Amygdala (tissue), 56 donors: Measurements from ENCODE around the gene CD44.

Experiments used
- DNase-seq, 56 donors: peaks; one replicate each; lab custom pipeline; 2025; lab: John Stamatoyannopoulos, UW

CD44 gene

DNA sequence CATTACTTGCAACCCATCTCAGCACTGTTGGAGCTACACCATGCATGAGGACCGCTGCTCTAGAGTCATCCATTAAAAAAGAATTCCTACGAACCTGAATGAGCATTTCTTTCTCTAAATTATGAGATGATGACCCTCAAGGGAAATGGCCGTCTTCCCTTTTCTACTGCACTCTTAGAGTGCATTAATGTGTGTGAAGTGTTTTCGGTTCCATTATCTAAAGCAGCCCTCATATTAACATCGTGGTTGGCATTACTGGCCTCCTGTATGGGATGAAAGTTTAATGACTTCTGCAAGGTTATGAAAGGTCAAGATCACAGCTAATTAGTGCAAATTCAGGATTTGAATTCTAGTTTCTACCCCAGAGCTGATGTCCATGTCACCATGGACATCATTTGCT is 16.7 kb downstream of the CD44 start:
- no peak for DNase-seq

DNA sequence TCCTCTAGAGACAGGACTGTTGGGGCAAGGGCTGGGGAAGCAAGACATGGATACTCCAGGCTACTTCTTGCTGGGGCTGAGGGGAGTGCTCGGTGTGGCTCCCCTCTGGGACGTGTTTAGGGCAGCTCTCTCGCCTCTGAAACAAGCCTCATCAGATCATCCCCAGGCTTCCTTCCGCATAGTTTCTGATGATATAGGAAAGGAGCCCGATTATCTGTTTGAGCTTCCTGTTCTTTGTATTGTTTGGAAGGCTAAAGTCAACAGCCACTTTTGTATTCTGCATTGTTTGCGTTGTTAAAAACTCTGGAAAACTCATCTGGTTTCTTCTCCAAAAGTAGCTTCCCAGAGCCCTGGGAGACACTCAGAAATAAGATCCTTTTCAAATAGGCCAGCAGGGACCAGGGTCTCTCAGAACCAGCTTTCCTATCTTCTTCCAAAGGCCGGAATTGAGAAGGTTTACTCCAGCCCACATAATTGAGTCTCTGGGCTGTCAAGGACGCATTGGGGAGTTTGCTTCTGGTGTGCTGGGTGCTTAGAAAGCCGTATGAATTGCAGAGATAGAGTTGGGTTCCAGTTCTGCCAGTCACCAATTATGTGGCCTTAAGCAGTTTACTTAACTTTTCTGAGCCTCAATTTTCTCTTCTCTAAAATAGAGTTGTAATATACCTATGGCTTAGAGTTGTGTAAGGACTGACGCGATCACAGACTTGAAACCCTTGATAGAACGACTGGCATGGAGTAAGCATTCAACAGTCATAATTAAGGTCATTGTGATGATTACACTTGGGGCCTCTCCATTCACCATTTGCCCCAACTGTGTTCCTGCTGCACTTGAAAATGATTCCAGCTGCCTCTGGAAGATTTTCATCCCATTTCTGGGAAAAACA is 19.1 kb downstream of the CD44 start:
- no peak for DNase-seq

DNA sequence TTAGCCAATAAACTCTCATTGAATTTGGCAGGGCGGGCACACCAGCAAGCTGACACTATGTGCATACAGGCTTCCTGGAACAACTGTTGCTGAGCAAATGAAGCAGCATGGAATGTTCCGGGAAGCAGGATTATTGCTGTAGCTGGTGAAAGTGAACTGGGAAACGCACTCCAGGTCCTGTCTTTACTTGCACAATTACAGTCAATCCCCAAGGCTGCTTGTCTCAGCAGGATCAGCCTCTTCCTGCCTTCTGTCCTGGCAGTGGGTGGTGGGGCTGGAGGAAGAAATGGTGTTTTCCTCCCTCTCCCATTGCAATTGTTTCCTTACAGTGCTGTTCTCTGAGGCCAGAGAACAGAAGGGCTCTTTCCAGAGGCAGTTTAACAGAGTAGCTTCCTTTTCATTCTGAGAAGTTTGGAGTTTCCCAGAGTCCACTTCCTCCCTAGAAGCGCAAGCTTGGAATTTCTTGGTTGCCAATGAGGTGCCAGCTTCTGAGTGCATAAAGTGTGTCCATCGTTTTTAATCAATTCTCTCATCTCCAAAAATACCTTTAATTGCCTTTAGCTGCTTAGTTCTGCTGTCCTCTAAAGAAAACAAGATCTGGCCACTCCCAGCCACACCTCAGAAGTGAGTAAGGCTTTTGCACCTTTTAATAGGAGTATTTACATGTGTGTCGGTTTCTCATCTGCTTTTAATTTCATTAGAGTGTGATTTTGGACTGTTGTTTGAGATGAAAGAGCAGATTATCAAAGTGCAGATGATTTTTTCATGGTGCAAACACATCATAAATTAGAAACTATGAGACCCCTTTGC is 19.9 kb downstream of the CD44 start:
- DNase-seq: peak in 9 of 56 donors; percentile 10 to 57 (median 25)

DNA sequence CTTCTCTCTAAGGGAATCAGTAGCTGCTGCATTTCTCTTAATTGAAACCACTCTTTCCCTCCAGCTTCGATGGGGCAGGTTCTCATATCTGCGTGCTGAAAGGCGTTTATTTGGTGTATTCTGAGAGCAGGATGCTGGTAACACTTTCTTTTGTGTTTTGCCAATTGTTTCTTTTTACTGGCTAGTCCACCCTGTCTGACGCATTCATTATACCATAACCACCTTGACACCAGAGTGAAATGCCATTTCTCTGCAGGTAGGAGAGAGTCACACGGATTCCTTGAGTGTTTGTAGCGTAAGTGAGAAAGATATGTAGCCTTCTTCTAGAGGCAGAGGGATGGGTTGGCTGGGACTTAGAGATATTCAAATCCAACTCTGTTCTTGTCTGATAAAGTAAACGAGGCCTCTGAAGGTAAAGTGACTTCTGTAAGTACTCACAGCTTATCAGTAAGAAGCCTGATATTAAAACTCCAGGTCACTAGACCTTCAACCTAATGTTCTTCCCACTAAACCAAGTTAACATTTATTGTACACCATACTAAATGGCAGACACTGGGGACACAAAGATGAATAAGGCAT is 21.4 kb downstream of the CD44 start:
- no peak for DNase-seq

DNA sequence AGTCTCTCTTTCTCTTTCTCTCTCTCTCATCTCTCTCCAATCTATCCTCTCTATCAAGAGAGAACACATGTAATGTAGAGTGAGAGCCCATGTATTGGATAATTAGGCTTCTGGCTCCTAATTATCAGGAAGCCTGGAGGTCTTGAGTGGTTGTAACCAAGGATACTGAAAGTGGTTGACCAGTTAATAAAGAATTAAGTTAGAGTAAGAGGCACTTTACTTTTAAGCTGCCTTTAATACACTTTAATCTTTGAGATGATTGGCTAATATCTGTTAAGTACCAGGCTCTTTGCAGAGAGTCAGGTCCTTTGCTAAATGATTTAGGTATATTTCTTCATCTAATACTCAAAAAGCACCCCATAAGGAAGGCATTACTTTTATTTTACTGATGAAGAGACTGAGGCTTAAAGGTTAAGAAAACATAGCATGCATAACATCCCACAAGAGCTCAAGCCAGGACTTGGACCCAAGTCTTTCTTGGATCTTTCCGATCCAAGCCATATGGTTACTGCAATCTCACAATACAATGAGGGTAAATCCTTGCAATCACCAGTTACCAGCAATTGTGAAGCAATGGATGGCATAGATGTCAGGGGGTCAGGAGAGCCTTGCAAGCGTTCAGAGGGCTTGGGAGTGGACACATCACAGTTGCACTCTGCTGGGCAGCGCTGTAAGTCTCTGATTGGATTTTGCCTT is 22.1 kb downstream of the CD44 start:
- no peak for DNase-seq

DNA sequence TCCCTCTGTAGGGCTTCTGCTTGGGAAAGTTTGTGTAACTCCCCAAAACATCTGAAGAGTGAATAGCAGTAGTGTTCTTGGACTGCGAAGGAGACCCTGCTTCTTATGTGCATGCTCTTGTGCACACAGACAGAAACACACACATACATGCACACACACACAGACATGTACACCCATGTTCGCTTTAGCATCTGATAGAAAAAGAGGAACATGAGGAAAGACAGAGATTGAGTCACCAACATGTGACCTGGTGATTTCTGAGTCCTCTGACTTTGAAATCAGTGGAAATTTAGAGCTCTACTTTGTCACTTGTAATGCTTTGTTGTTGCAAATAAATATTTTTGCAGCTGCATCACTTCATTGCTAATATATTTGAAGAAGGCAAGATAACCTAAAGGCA is 23.8 kb downstream of the CD44 start:
- DNase-seq: no peak

DNA sequence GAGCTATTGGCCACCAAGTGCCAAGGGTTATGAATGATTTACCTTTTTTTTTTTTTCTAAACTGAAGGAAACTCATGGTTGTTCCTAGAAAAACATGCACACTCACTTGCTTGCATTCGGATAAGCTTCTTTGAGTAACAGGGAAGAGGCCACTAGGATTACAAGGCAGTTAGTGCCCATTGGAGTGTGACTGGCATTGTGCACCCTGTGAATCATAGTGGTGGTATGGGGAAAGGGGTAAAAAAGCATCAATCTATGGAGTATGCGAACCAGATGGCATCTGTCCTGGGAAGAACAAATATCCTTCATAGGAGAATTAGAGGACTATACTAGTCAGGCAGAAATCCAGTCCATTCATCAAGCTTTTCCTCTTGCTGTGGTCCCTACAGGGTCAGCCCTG is 24.2 kb downstream of the CD44 start:
- no peak for DNase-seq

DNA sequence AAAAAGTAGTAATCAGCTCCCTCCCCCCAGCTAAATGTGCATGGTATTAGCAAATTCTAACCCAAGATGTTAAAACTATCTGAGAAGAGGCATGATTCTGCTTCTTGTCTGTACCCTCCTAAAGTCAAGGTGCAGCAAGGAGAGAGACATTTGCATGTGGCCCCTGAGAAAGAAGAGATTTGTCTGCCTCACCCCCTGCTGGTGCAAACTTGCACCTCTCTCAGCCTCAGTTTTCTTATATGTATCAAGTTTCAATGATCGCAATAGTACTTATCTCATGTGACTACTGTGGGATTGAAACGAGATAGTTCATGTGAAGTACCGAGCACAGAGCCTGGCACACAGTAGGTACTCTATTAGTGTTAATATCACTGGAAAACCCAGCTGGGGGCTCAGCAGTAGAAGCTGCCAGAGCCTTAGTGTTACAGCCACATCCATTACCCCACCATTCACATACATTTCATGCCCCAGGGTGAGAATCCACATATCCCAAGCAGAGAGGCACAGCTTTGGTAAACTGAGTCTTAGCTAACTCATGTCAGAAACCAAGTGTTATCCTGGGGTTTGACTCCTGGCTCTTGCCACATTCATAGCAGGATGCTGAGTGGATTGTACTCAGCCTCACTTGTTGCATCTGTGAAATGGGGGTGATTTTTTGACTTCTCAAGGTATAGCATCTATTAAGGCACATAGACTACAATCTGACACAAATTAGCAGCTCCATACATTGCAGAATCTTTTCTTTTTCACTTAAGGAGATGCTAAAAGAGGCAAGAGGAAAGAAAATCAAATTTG is 24.9 kb downstream of the CD44 start:
- DNase-seq: no peak

DNA sequence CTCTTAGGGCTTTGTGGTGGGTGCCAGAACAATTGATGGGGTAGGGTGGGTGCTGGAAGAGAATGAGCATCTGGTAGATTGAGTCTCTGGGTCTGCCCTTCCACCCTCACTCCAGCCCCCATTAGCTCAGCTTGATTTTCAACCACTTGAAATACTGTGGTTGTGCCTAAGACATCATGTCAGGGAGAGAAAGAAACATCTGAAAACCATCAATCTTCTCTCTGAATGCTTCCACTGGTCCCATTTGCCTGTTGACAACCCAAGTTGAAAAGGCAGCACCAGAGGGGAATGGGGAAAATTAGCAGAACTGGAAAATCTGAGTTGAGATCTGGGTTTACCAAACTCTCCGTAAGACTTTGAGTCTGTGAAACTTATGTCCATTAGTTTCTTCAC is 26.1 kb downstream of the CD44 start:
- DNase-seq: no peak

DNA sequence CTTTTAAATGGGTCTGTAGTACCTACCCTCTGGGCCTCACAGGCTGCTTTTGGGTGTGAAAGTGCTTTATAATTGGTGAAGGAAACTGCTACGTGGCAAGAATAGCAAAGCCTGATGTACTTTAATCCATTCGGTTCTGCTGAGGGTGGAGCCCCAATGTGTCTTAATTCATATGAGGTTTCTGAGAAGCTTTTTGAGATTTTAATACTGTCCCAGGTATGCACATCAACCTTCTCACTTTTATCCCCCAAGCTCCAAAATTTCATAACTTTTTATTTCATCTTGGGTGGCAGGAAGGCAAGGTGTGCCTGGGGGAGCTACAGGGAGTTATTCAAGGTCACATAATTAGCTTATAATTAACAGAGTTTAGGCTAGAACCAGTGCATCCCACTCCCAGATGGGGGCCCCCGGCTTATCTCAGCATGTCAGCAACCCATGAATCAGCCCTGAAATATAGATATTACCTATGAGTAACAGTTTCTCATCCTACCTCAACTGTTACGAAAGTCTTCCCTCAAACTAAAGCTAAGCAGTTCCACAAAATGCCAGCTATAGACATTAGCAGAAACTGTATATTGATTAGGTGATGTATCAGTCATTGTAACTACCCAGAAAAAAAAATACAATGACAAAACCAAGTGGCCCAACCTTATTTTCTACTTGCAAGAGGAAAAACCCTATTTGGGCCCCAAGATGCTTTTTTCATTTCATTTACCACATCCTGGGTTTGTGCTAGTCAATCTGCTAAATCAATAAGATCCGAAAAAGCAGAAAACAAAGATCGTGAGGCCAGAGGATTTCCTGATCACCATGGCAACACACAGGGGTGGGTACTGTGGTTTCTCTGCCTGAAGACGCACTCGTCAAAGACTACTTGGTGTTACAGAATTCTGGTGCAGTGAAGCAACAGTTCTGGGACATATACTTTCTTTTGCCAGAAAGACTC is 26.7 kb downstream of the CD44 start:
- DNase-seq: no peak

DNA sequence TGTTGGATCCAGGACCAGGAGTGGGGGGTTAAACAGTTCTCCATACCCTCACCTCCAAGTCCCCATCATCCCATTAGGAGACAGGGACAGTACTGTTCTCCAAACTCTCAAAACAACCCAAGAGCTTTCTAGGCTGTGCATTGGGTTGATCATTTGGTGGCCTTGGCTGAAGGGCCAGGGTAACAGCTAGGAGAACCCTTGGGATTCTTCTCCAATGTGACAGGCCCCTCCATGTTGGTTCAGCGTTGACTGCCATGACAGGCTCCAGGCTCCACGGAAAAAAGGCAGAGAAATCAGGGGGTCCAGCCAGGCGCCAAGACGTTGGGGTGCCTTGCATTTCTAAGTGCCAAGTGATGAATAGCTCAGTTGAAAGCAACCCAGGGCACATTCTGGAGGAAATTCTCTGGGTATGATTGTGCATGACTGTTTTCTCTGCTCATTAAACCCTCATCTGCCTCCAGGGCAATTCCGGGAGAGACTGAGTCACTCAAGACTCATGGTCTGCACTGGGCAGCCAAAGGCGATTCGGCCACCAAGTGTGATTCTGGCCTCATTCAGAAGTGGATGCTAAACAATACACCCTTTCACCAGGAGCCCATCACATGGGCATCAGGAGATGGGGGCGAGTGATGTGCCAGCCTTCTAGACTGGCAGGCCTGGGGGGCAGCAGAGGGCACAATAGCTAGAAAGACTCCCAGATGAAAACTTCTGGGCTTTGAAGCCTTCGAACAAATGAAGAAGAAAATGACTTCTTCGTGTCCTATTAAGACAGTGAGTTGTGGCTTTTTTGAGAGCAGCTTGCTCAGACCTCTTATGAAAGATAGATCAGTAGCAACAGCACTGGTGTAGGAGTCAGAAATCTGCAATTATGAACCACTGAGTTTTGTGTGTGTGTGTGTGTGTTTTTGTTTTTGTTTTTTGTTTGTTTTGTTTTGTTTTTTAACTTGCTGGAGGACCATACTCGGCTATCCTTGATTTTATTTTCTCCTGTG is 27.7 kb downstream of the CD44 start:
- DNase-seq: peak in 42 of 56 donors; percentile 5 to 79 (median 40)

DNA sequence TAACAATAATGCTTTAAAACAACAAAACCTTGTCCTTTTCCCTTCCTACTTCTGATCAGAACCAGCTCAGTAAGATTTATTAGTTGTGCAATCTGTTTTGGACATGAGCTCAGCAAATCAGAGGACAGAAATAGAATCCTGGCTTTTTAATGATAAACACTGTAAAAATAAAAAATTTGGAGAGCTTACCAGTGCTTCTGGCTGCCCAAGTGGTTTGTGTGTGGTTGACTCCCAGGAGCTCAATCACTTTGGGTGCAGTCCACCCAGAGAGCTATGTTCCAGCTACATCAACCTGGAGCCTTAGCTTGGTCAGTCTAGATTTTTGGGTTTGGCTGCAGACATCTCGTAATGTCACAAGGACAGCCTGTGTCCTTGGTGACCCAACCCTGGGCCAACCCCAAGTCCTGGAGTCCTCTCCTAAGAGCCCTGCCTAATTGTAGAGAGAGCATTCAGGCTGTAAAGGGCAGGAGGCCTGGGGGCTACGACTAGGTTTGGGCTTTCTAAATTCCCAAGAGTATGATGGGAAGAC is 28.5 kb downstream of the CD44 start:
- no peak for DNase-seq

DNA sequence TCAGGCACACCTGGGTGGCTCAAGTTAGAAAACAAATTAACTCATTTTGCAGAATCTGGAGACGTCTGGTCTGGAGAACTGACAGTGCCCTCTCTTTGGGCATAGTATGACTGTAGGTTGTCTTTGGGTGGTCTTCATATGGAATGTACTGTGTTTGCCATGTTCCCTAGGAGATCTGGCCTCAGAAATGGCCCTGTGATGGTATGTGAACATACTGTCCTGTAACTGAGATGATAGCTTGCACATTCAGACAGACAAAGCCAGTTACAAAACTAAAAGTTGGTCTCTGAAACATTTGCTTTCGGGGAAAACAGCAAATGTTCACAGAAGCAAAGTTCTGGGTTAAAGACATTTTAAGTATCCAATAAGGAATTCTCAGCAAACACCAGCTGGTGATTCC is 29.7 kb downstream of the CD44 start:
- DNase-seq: no peak

DNA sequence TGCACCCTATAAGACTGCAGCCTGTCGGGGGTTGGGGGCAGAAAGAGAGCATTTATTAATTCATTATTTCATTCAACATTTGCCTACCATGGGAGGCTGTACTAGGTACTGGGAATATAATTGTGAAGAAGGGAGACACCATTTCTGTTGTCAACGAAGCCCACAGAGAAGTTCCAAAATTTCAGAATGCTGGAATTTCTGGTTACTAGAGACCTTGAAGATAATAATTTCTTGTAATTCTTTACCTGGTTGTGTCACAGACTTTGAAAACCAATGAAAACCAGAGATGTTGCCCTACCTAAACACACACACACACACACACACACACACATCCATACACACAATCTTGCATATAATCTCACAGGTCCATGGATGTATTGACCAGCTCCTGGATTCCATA is 30.1 kb downstream of the CD44 start:
- DNase-seq: no peak

DNA sequence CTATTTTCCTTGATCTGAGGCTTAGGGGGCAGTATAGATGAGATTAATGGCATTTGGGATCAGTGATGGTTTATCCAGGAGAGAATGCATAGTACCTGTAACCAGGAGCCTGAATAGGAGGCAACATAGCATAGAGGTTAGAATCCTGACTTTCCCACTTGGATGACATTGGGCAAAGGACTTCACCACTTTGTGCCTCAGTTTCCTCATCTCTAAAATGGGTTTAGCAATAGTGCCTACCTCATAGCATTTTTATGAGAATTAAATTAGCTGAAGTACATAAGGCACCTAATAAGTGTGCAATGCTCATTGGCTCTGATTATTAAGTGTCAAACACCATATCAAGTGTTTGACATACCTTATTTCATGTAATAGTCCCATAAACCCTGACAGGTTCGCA is 30.8 kb downstream of the CD44 start:
- DNase-seq: no peak

DNA sequence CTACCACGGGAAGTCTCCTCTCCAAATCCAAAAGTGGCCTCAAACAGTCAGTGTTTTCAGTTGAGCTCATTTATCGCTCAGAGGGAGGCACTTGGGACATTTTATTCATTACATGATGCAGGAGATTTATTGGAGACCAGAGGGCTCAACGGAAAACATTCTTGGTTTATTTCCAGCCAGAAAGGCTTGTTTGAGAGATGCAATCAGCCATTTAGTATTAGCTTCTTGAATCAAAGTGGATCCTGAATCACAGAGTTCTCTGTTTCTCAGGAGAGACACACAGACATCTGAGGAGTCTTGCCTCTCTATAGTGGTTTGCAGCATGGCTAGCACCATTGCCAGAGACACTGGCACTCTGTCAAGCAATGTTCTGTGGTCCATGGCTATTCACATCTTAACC is 31.5 kb downstream of the CD44 start:
- DNase-seq: no peak

DNA sequence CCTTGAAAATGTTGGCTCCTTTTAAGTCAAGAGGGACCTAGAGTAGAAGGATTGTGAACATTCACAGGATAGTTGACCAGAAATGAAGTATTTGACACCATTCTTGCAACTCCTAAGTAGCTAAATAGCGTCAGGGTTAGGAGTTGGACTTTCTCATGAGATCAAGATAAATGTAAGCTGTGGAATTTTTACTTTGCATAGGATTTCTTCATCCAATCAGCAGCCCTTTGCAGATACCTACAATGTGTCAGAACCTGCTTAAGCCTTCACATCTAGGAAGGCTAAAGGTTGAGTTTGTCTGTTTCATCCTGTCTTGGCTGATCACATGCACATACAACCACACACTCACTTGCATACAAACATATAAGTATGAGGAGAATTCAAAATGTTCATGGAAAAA is 32.3 kb downstream of the CD44 start:
- DNase-seq: no peak
